H1 (cell line): ENCODE results near the gene KRT13. TPM values are rescaled to one million over a fixed set of nuclear protein-coding genes. Genes with fewer than 3 reads are reported as not detected.

Experiments used
- E2F6 ChIP-seq: IDR thresholded peaks from 2 replicates; pipeline ENCODE4 v1.6.1; 2012; ENCODE audit warnings: inconsistent platforms
- NANOG ChIP-seq: IDR thresholded peaks from 2 replicates; pipeline ENCODE4 v1.6.1; 2011; ENCODE audit warnings: low read length, low read depth, mild to moderate bottlenecking, inconsistent platforms; ENCODE audit not compliant: insufficient read depth, poor library complexity, severe bottlenecking
- polyA plus RNA-seq, 7 experiments: library from polyadenylated mRNA; depleted of rRNA in 3 of 7; stranded (reverse) in 5 of 7; unstranded in 2 of 7; fragments of >200 nt in 5 of 7; fragments of 200-250 nt in 2 of 7; gene quantifications; 1 replicate in 5 of 7; 2 replicates in 1 of 7; 4 replicates in 1 of 7; pipeline versions ENCODE4 v1.2.1 to v1.2.3, GENCODE V29; 2011 to 2013; ENCODE audit warnings: missing spikeins in 2 of 7, mixed read lengths in 2 of 7
- total RNA-seq: library from RNA; stranded (reverse); fragmentation: NEBNext Ultra II Directional; extraction: Animal tissue kit (Norgen Biotek cat#: 25700); gene quantifications from 2 replicates; pipeline ENCODE4 v1.2.1, GENCODE V29; 2021

KRT13 gene
- total and polyA plus RNA-seq, 2 of the 8 experiments (the other 6 are each of a cell fraction or from before 2014, with no cell fraction given): 0.09 TPM; not detected in 1

GRCh38 chr17:41457676-41458075 lies 47.7 kb downstream of the KRT13 start (continued):
- no peak for TF ChIP-seq E2F6
- no peak for TF ChIP-seq NANOG
